WTC11 (cell line): Measurements from ENCODE around the gene METTL6. TPM values are rescaled to one million over a fixed set of nuclear protein-coding genes. Genes with fewer than 3 reads are reported as not detected.

ENCODE experiments used
- ATAC-seq: fragments of 200-7000 bp; cut with Tn5 transposase; 2 replicates; pipeline ENCODE4 v1.10.0; 2021; ENCODE audit warnings: mild to moderate bottlenecking, moderate library complexity
- Bru-seq: library from RNA; stranded (reverse); fragments of 400-500 nt; gene quantifications from one replicate; lab custom pipeline; 2021; lab: Mats Ljungman, UMichigan
- CTCF ChIA-PET: fragments of 300-600 bp; sonication (Branson Sonifier 250); formaldehyde crosslinking; loops from one replicate; lab custom pipeline; 2021; ENCODE audit warnings: antibody characterized with exemption; lab: Charles Lee
- POLR2A ChIA-PET: fragments of 350-600 bp; sonication (Branson Sonifier 250); formaldehyde crosslinking; loops from one replicate; lab custom pipeline; 2021; ENCODE audit warnings: antibody characterized with exemption; lab: Charles Lee
- DNase-seq: peaks from one replicate; pipeline ENCODE4 v3.0.0; 2021; ENCODE audit warnings: low spot score
- H3K27ac Mint-ChIP-seq: 2 replicates; pipeline ENCODE4 v1.8.0; 2021; ENCODE audit warnings: mixed read lengths
- H3K27me3 Mint-ChIP-seq: 2 replicates; pipeline ENCODE4 v1.8.0; 2021; ENCODE audit warnings: low read depth, mild to moderate bottlenecking, moderate library complexity, mixed read lengths
- H3K36me3 Mint-ChIP-seq: 2 replicates; pipeline ENCODE4 v1.8.0; 2021; ENCODE audit warnings: mixed read lengths
- H3K4me1 Mint-ChIP-seq: 2 replicates; pipeline ENCODE4 v1.8.0; 2022; ENCODE audit warnings: mixed read lengths
- H3K4me3 Mint-ChIP-seq: 2 replicates; pipeline ENCODE4 v1.8.0; 2021; ENCODE audit warnings: mild to moderate bottlenecking, moderate library complexity, mixed read lengths
- H3K9me3 Mint-ChIP-seq: 2 replicates; pipeline ENCODE4 v1.8.0; 2021; ENCODE audit warnings: mixed read lengths
- ATF1 ChIP-seq: sonication (generic); formaldehyde crosslinking; IDR thresholded peaks from 2 replicates; pipeline ENCODE4 v1.8.1; 2023; ENCODE audit warnings: mild to moderate bottlenecking, moderate library complexity, missing genetic modification reagents
- EMX1 ChIP-seq: fragments of 250-450 bp; sonication (Bioruptor Pico); IDR thresholded peaks from 2 replicates; pipeline ENCODE4 v1.8.0; 2021; ENCODE audit warnings: mild to moderate bottlenecking
- FOXP1 ChIP-seq: sonication (generic); formaldehyde crosslinking; IDR thresholded peaks from 2 replicates; pipeline ENCODE4 v1.8.0; 2022; ENCODE audit warnings: missing genetic modification reagents, mild to moderate bottlenecking, moderate library complexity, borderline replicate concordance
- GABPB1 ChIP-seq: sonication (generic); formaldehyde crosslinking; IDR thresholded peaks from 2 replicates; pipeline ENCODE4 v1.8.1; 2023; ENCODE audit warnings: mild to moderate bottlenecking, missing genetic modification reagents
- GTF2I ChIP-seq: fragments of 250-450 bp; sonication (Bioruptor Pico); conservative IDR thresholded peaks from 2 replicates; pipeline ENCODE4 v1.4.0; 2021; ENCODE audit warnings: mild to moderate bottlenecking
- JUN ChIP-seq: sonication (generic); formaldehyde crosslinking; IDR thresholded peaks from 2 replicates; pipeline ENCODE4 v1.8.0; 2023; ENCODE audit warnings: mild to moderate bottlenecking, missing genetic modification reagents
- MXD4 ChIP-seq: fragments of 250-450 bp; sonication (Bioruptor Pico); IDR thresholded peaks from 2 replicates; pipeline ENCODE4 v1.8.0; 2021; ENCODE audit warnings: mild to moderate bottlenecking, moderate library complexity, borderline replicate concordance
- NFATC4 ChIP-seq: fragments of 250-450 bp; sonication (Bioruptor Pico); IDR thresholded peaks from 2 replicates; pipeline ENCODE4 v1.9.0; 2021; ENCODE audit warnings: mild to moderate bottlenecking
- NR2C2 ChIP-seq: sonication (generic); formaldehyde crosslinking; IDR thresholded peaks from 2 replicates; pipeline ENCODE4 v1.8.0; 2022; ENCODE audit warnings: mild to moderate bottlenecking, missing genetic modification reagents
- TEAD4 ChIP-seq: sonication (generic); formaldehyde crosslinking; IDR thresholded peaks from 2 replicates; pipeline ENCODE4 v1.8.0; 2022; ENCODE audit warnings: mild to moderate bottlenecking, missing genetic modification reagents
- ZBTB21 ChIP-seq: sonication (generic); formaldehyde crosslinking; IDR thresholded peaks from 2 replicates; pipeline ENCODE4 v1.8.1; 2023; ENCODE audit warnings: mild to moderate bottlenecking, missing genetic modification reagents, borderline replicate concordance
- long read RNA-seq, 3 experiments: library from RNA in 1 of 3; library from capped mRNA in 1 of 3; library from polyadenylated mRNA in 1 of 3; unstranded in 2 of 3; stranded (forward) in 1 of 3; transcript quantifications; one replicate each; pipeline ENCODE4 v2.0.0, GENCODE V29; 2021
- total RNA-seq: library from RNA; stranded (reverse); gene quantifications from 3 replicates; pipeline ENCODE4 v1.2.3, GENCODE V29; 2021
- TF ChIP-seq, protein P1 (sequence below): sonication (generic); formaldehyde crosslinking; IDR thresholded peaks from 2 replicates; pipeline ENCODE4 v1.8.1; 2022; ENCODE audit warnings: mild to moderate bottlenecking, missing genetic modification reagents, moderate library complexity, borderline replicate concordance
- TF ChIP-seq, protein P2 (sequence below): sonication (generic); formaldehyde crosslinking; IDR thresholded peaks from 2 replicates; pipeline ENCODE4 v1.8.1; 2023; ENCODE audit warnings: mild to moderate bottlenecking, moderate library complexity, missing genetic modification reagents
- TF ChIP-seq, protein P3 (sequence below): sonication (generic); formaldehyde crosslinking; IDR thresholded peaks from 2 replicates; pipeline ENCODE4 v1.8.1; 2022; ENCODE audit warnings: low read depth, mild to moderate bottlenecking, moderate library complexity, missing genetic modification reagents, borderline replicate concordance
- TF ChIP-seq, protein P4 (sequence below): fragments of 250-450 bp; sonication (Bioruptor Pico); IDR thresholded peaks from 2 replicates; pipeline ENCODE4 v1.9.0; 2021; ENCODE audit warnings: mild to moderate bottlenecking, borderline replicate concordance
- TF ChIP-seq, protein P5 (sequence below): sonication (generic); formaldehyde crosslinking; IDR thresholded peaks from 2 replicates; pipeline ENCODE4 v1.8.1; 2022; ENCODE audit warnings: low read depth, missing genetic modification reagents, borderline replicate concordance
- TF ChIP-seq, protein P6 (sequence below): sonication (generic); formaldehyde crosslinking; IDR thresholded peaks from 2 replicates; pipeline ENCODE4 v1.8.0; 2022; ENCODE audit warnings: missing genetic modification reagents
- TF ChIP-seq, protein P7 (sequence below): sonication (generic); formaldehyde crosslinking; IDR thresholded peaks from 2 replicates; pipeline ENCODE4 v1.8.0; 2022; ENCODE audit warnings: mild to moderate bottlenecking, missing genetic modification reagents

The METTL6 gene, protein sequence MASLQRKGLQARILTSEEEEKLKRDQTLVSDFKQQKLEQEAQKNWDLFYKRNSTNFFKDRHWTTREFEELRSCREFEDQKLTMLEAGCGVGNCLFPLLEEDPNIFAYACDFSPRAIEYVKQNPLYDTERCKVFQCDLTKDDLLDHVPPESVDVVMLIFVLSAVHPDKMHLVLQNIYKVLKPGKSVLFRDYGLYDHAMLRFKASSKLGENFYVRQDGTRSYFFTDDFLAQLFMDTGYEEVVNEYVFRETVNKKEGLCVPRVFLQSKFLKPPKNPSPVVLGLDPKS
- total RNA-seq (13.7 to 18.2 TPM (median 17.5 TPM) in 3 replicates), Bru-seq, nascent RNA (percentile 71 among the genes with signal in this experiment)
- long read RNA-seq, experiment 1, full-length matches to known transcripts, result 32 of 79 reads
- long read RNA-seq, experiment 1, partial matches to known transcripts, result 3 of 79 reads
- long read RNA-seq, experiment 1, other reads (novel, unspliced or antisense), result 44 of 79 reads
- long read RNA-seq, experiment 2, transcript METTL6-202 (6 exons, 1,335 nt), result major isoform, 6 of 28 reads
- long read RNA-seq, experiment 2, partial matches to known transcripts, result 2 of 28 reads
- long read RNA-seq, experiment 2, other reads (novel, unspliced or antisense), result 20 of 28 reads
- long read RNA-seq, experiment 3, full-length matches to known transcripts, result 25 of 52 reads
- long read RNA-seq, experiment 3, partial matches to known transcripts, result 0 of 52 reads
- long read RNA-seq, experiment 3, other reads (novel, unspliced or antisense), result 27 of 52 reads

DNA sequence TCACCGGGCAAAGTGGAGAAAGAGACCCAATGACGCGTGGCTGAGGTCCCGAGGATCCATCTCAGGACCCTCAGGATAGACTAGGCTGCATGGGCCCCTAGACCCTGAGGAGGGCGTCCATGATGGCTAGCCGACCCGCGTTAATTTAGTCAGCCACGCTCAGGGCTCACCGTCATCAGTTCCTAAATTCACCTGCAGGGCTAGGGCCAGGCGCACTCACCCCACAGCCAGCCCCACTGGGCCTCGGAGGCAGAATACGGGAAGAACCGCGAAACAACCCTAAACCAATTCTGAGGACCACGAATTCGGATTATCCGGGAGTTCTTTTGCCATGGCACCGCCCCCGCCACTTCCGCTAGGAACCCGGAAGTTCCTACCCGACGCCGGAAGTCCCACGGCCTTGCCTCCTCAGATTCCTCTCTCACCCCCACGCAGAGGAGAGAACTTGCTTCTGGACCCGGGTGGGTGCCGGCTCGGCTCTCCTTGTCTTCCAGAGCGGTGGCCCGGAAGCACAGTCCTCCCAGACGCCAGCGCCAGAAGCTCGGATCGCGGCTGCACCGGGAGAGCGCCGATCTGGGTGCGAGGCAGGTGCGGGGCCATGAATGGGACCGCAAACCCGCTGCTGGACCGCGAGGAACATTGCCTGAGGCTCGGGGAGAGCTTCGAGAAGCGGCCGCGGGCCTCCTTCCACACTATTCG, at the start of gene METTL6, which contains the start of gene EAF1:
TSS of gene METTL6 (minus strand) at position 363 of the 699 bp plus-strand sequence. CDS start 1,033 bp downstream, outside the sequence.
TSS of gene EAF1 (plus strand) at position 417 of the 699 bp plus-strand sequence. CDS start at position 599, 182 bp downstream.
- Mint-ChIP-seq H3K27ac (peak within 1 kb of the TSS; percentile 91), H3K4me3 (peak within 1 kb of the TSS; percentile 96), H3K4me1 (peaks cover 24% of the 10 kb centered on the region), H3K27me3 (no peaks in the 10 kb centered on the region), H3K36me3 (peaks cover 39% of the 10 kb centered on the region), H3K9me3 (no peaks in the 10 kb centered on the region)
- ChIA-PET CTCF (interaction anchor here (1.0 to 1.2 kb wide), 3 partner anchors 100 to 225 kb away, joined by 3 read pairs; partner anchors contain the start of gene CAPN7), POLR2A (no interaction called here)
- peak; percentile 74 for DNase-seq
- ATAC-seq, result peak; percentile 90
- TF ChIP-seq, protein P1, sequence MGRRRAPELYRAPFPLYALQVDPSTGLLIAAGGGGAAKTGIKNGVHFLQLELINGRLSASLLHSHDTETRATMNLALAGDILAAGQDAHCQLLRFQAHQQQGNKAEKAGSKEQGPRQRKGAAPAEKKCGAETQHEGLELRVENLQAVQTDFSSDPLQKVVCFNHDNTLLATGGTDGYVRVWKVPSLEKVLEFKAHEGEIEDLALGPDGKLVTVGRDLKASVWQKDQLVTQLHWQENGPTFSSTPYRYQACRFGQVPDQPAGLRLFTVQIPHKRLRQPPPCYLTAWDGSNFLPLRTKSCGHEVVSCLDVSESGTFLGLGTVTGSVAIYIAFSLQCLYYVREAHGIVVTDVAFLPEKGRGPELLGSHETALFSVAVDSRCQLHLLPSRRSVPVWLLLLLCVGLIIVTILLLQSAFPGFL (CRISPR knock-in tag), result no peak
- TF ChIP-seq ATF1 (CRISPR knock-in tag) (no peak), NR2C2 (CRISPR knock-in tag) (no peak), ZBTB21 (CRISPR knock-in tag) (no peak), JUN (CRISPR knock-in tag) (peak; percentile 3; the same call in 1 of the 2 replicates), NFATC4 (no peak), MXD4 (no peak), FOXP1 (CRISPR knock-in tag) (peak; percentile 65; the same call in 1 of the 2 replicates), TEAD4 (0 out of 2 replicates have a peak, but pooled peaks have one; percentile 5), GABPB1 (CRISPR knock-in tag) (peak; percentile 81), EMX1 (no peak), GTF2I (no peak)
- TF ChIP-seq, protein P2, sequence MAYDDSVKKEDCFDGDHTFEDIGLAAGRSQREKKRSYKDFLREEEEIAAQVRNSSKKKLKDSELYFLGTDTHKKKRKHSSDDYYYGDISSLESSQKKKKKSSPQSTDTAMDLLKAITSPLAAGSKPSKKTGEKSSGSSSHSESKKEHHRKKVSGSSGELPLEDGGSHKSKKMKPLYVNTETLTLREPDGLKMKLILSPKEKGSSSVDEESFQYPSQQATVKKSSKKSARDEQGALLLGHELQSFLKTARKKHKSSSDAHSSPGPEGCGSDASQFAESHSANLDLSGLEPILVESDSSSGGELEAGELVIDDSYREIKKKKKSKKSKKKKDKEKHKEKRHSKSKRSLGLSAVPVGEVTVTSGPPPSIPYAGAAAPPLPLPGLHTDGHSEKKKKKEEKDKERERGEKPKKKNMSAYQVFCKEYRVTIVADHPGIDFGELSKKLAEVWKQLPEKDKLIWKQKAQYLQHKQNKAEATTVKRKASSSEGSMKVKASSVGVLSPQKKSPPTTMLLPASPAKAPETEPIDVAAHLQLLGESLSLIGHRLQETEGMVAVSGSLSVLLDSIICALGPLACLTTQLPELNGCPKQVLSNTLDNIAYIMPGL (CRISPR knock-in tag), result 0 out of 2 replicates have a peak, but pooled peaks have one; percentile 25
- TF ChIP-seq, protein P3, sequence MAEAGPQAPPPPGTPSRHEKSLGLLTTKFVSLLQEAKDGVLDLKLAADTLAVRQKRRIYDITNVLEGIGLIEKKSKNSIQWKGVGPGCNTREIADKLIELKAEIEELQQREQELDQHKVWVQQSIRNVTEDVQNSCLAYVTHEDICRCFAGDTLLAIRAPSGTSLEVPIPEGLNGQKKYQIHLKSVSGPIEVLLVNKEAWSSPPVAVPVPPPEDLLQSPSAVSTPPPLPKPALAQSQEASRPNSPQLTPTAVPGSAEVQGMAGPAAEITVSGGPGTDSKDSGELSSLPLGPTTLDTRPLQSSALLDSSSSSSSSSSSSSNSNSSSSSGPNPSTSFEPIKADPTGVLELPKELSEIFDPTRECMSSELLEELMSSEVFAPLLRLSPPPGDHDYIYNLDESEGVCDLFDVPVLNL (CRISPR knock-in tag), result no peak
- TF ChIP-seq, protein P4, sequence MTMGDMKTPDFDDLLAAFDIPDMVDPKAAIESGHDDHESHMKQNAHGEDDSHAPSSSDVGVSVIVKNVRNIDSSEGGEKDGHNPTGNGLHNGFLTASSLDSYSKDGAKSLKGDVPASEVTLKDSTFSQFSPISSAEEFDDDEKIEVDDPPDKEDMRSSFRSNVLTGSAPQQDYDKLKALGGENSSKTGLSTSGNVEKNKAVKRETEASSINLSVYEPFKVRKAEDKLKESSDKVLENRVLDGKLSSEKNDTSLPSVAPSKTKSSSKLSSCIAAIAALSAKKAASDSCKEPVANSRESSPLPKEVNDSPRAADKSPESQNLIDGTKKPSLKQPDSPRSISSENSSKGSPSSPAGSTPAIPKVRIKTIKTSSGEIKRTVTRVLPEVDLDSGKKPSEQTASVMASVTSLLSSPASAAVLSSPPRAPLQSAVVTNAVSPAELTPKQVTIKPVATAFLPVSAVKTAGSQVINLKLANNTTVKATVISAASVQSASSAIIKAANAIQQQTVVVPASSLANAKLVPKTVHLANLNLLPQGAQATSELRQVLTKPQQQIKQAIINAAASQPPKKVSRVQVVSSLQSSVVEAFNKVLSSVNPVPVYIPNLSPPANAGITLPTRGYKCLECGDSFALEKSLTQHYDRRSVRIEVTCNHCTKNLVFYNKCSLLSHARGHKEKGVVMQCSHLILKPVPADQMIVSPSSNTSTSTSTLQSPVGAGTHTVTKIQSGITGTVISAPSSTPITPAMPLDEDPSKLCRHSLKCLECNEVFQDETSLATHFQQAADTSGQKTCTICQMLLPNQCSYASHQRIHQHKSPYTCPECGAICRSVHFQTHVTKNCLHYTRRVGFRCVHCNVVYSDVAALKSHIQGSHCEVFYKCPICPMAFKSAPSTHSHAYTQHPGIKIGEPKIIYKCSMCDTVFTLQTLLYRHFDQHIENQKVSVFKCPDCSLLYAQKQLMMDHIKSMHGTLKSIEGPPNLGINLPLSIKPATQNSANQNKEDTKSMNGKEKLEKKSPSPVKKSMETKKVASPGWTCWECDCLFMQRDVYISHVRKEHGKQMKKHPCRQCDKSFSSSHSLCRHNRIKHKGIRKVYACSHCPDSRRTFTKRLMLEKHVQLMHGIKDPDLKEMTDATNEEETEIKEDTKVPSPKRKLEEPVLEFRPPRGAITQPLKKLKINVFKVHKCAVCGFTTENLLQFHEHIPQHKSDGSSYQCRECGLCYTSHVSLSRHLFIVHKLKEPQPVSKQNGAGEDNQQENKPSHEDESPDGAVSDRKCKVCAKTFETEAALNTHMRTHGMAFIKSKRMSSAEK (CRISPR knock-in tag), result no peak
- TF ChIP-seq, protein P5, sequence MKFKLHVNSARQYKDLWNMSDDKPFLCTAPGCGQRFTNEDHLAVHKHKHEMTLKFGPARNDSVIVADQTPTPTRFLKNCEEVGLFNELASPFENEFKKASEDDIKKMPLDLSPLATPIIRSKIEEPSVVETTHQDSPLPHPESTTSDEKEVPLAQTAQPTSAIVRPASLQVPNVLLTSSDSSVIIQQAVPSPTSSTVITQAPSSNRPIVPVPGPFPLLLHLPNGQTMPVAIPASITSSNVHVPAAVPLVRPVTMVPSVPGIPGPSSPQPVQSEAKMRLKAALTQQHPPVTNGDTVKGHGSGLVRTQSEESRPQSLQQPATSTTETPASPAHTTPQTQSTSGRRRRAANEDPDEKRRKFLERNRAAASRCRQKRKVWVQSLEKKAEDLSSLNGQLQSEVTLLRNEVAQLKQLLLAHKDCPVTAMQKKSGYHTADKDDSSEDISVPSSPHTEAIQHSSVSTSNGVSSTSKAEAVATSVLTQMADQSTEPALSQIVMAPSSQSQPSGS (CRISPR knock-in tag), result no peak
- TF ChIP-seq, protein P6, sequence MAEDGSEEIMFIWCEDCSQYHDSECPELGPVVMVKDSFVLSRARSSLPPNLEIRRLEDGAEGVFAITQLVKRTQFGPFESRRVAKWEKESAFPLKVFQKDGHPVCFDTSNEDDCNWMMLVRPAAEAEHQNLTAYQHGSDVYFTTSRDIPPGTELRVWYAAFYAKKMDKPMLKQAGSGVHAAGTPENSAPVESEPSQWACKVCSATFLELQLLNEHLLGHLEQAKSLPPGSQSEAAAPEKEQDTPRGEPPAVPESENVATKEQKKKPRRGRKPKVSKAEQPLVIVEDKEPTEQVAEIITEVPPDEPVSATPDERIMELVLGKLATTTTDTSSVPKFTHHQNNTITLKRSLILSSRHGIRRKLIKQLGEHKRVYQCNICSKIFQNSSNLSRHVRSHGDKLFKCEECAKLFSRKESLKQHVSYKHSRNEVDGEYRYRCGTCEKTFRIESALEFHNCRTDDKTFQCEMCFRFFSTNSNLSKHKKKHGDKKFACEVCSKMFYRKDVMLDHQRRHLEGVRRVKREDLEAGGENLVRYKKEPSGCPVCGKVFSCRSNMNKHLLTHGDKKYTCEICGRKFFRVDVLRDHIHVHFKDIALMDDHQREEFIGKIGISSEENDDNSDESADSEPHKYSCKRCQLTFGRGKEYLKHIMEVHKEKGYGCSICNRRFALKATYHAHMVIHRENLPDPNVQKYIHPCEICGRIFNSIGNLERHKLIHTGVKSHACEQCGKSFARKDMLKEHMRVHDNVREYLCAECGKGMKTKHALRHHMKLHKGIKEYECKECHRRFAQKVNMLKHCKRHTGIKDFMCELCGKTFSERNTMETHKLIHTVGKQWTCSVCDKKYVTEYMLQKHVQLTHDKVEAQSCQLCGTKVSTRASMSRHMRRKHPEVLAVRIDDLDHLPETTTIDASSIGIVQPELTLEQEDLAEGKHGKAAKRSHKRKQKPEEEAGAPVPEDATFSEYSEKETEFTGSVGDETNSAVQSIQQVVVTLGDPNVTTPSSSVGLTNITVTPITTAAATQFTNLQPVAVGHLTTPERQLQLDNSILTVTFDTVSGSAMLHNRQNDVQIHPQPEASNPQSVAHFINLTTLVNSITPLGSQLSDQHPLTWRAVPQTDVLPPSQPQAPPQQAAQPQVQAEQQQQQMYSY (CRISPR knock-in tag), result no peak
- TF ChIP-seq, protein P7, sequence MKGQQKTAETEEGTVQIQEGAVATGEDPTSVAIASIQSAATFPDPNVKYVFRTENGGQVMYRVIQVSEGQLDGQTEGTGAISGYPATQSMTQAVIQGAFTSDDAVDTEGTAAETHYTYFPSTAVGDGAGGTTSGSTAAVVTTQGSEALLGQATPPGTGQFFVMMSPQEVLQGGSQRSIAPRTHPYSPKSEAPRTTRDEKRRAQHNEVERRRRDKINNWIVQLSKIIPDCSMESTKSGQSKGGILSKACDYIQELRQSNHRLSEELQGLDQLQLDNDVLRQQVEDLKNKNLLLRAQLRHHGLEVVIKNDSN (CRISPR knock-in tag), result no peak
